ENCODE data around the gene TENT4B. TPM values are rescaled to one million over a fixed set of nuclear protein-coding genes. Genes with fewer than 3 reads are reported as not detected.

TENT4B gene
- total RNA-seq, 1 experiment from 2014 or later = 16.9 TPM

- no peaks in the 10 kb centered on the region for H3K27me3 ChIP-seq (ENCODE audit: insufficient read depth, low read length)
- no peak overlapping the region for H3K9ac ChIP-seq (ENCODE audit: low read length)
- ChIA-PET POLR2A (no interaction called here), CTCF (interaction anchor here (2.3 kb wide), 1 partner anchor 17 kb away, joined by 6 read pairs; no protein-coding TSS in a partner anchor), RAD21 (ENCODE audit: low non-redundant PET in 1 of 2, low total read pairs in 2 of 2, uncharacterized antibody in 2 of 2, unreplicated experiment in 2 of 2) (no interaction called here)
- TF ChIP-seq SRF (IDR thresholded peaks at IDR 0.05; ENCODE audit: low read depth) = no peak
- TF ChIP-seq POLR2AphosphoS5 (IDR thresholded peaks at IDR 0.05; ENCODE audit: low read depth, low read length) = no peak
- no peak for TF ChIP-seq FOSL1 (IDR thresholded peaks at IDR 0.05; ENCODE audit: low read depth)
- TF ChIP-seq ZBTB33 (IDR thresholded peaks at IDR 0.05; ENCODE audit: extremely low read depth, insufficient replicate concordance, low read length) = no peak
- no peak for TF ChIP-seq YY1 (IDR thresholded peaks at IDR 0.05; ENCODE audit: extremely low read depth, insufficient replicate concordance, low read depth, low read length)
- TF ChIP-seq JUND (IDR thresholded peaks at IDR 0.05) = no peak
- TF ChIP-seq MAX (IDR thresholded peaks at IDR 0.05) = no peak
- TF ChIP-seq POLR2A (IDR thresholded peaks at IDR 0.05; ENCODE audit: borderline replicate concordance, extremely low read depth, insufficient read depth, insufficient read length) = no peak
- no peak for TF ChIP-seq EGR1 (IDR thresholded peaks at IDR 0.05; ENCODE audit: low read depth)
- no peak for TF ChIP-seq REST (IDR thresholded peaks at IDR 0.05; ENCODE audit: low read depth)
- no peak for TF ChIP-seq CEBPB (IDR thresholded peaks at IDR 0.05; ENCODE audit: low read depth)
- TF ChIP-seq CBX3 (IDR thresholded peaks at IDR 0.05; ENCODE audit: low read depth) = no peak
- no peak for TF ChIP-seq SP1 (IDR thresholded peaks at IDR 0.05; ENCODE audit: low read depth)
- TF ChIP-seq SIN3A (IDR thresholded peaks at IDR 0.05; ENCODE audit: low read depth) = no peak
- TF ChIP-seq CTCF (IDR thresholded peaks at IDR 0.05 in 2 of 3, conservative IDR thresholded peaks at IDR 0.05 in 1 of 3; ENCODE audit: borderline replicate concordance in 1 of 3, insufficient read depth in 1 of 3, low read depth in 2 of 3, low read length in 2 of 3) = no peak
- no peaks in the 10 kb centered on the region for H3K9me2 ChIP-seq (ENCODE audit: insufficient read depth)
- intact Hi-C loops (cut with micrococcal nuclease) = no loop called here
- H3K27ac ChIP-seq (ENCODE audit: low read depth, low read length) = no peak overlapping the region
- H3K36me3 ChIP-seq (ENCODE audit: control insufficient read depth in 1 of 2, insufficient read depth in 2 of 2, low read length in 2 of 2) = peaks cover 5 to 20% of the 10 kb centered on the region in 2 experiments
- H3K4me2 ChIP-seq (ENCODE audit: low read length) = no peak overlapping the region
- no peak overlapping the region for H3K4me3 ChIP-seq (replicated peaks in 1 of 2; ENCODE audit: low read depth in 1 of 2, low read length in 2 of 2)
- no peak for ATAC-seq
- no peaks in the 10 kb centered on the region for H3K9me3 ChIP-seq (ENCODE audit: control insufficient read depth in 1 of 2, insufficient read depth in 1 of 2, low read depth in 1 of 2, low read length in 2 of 2)
- no peaks in the 10 kb centered on the region for H3K79me2 ChIP-seq (ENCODE audit: insufficient read depth, low read length)
- no peaks in the 10 kb centered on the region for H3K4me1 ChIP-seq (ENCODE audit: control insufficient read depth in 1 of 2, insufficient read depth in 2 of 2, low read length in 2 of 2)
- no TSS peak for BruUV-seq (replicated peaks)
- no peaks in the 10 kb centered on the region for H4K20me1 ChIP-seq (ENCODE audit: insufficient read depth)
- no peak for DNase-seq (ENCODE audit: low read depth, low spot score)
- H2AFZ ChIP-seq (ENCODE audit: low read depth, low read length, poor library complexity, severe bottlenecking) = no peak overlapping the region
These were observed 74.0 kb downstream of the TENT4B start for GRCh38 chr16:50227120-50227519.

Data from HCT116 (cell line).